ACC112 (cell line): ENCODE measurements around the gene ZNF638.
"Not testable (repeated sequence)": the region's sequence is repeated elsewhere in the genome, so short reads cannot be mapped to it uniquely, and the experiment has no call there.

Source experiments
- H2AFZ ChIP-seq: fragments of 200-600 bp; sonication (generic); one replicate; pipeline ENCODE4 v1.6.0; 2017; ENCODE audit warnings: antibody characterized with exemption, low read length; ENCODE audit not compliant: unreplicated experiment
- H3K27ac ChIP-seq: fragments of 200-600 bp; sonication (generic); 2 replicates; pipeline ENCODE4 v1.5.1; 2014; ENCODE audit warnings: low read depth, mild to moderate bottlenecking, antibody characterized with exemption, low read length, moderate library complexity
- H3K27me3 ChIP-seq: fragments of 200-600 bp; sonication (generic); 2 replicates; pipeline ENCODE4 v1.6.1; 2014; ENCODE audit warnings: mild to moderate bottlenecking, antibody characterized with exemption, low read length, moderate library complexity, mixed read lengths; ENCODE audit not compliant: insufficient read depth
- H3K36me3 ChIP-seq: fragments of 200-600 bp; sonication (generic); 2 replicates; pipeline ENCODE4 v1.6.1; 2016; ENCODE audit warnings: mild to moderate bottlenecking, antibody characterized with exemption, low read length, moderate library complexity, mixed read lengths; ENCODE audit not compliant: insufficient read depth
- H3K4me1 ChIP-seq: fragments of 200-600 bp; sonication (generic); one replicate; pipeline ENCODE4 v1.6.1; 2016; ENCODE audit warnings: low read length, mixed read lengths; ENCODE audit not compliant: insufficient read depth, unreplicated experiment, control insufficient read depth
- H3K4me3 ChIP-seq: fragments of 200-600 bp; sonication (generic); 2 replicates; pipeline ENCODE4 v1.5.1; 2014; ENCODE audit warnings: mild to moderate bottlenecking, low read depth, low read length
- H3K79me2 ChIP-seq: fragments of 200-600 bp; sonication (generic); one replicate; pipeline ENCODE4 v1.6.0; 2016; ENCODE audit warnings: low read length; ENCODE audit not compliant: control insufficient read depth, unreplicated experiment, insufficient read depth

Gene ZNF638

GRCh38 chr2:71395471-71395870 is 63.9 kb downstream of the ZNF638 start:
- peaks cover 33% of the 10 kb centered on the region for H3K36me3 ChIP-seq
- H3K27me3 ChIP-seq, result no peaks in the 10 kb centered on the region
- no peak overlapping the region for H3K4me3 ChIP-seq
- no peak overlapping the region for H3K27ac ChIP-seq
- no peaks in the 10 kb centered on the region for H3K79me2 ChIP-seq
- H3K4me1 ChIP-seq, result no peaks in the 10 kb centered on the region
- no peak overlapping the region for H2AFZ ChIP-seq

- H3K27me3 ChIP-seq, result no peaks in the 10 kb centered on the region
- no peak overlapping the region for H2AFZ ChIP-seq
- no peaks in the 10 kb centered on the region for H3K79me2 ChIP-seq
- H3K4me3 ChIP-seq, result no peak overlapping the region
- no peak overlapping the region for H3K27ac ChIP-seq
- H3K36me3 ChIP-seq, result peaks cover 50% of the 10 kb centered on the region
- no peaks in the 10 kb centered on the region for H3K4me1 ChIP-seq
Observed at GRCh38 chr2:71402427-71402826, 70.8 kb downstream of the ZNF638 start.

DNA sequence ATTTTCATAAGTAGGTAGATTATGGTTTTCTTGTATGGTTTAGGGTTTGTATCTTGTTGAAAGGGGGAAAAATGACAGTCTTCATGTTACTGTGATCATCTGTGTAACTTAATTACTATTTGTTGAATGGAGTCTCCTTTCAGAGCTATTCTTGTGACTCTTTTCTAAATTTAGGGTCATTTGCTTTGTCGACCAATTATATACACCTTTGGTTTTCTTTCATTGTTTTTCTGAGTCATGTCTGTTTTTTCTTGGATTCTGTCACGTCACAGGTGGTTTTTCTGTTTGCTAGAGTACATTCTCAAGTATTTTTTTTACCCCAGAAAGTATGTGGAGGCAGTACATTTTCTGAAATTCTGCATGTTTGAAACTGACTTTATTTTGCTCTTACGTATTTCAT is 78.0 kb downstream of the ZNF638 start:
- peaks cover 35% of the 10 kb centered on the region for H3K36me3 ChIP-seq
- H3K27me3 ChIP-seq, result no peaks in the 10 kb centered on the region
- H3K4me3 ChIP-seq, result no peak overlapping the region
- H3K4me1 ChIP-seq, result no peaks in the 10 kb centered on the region
- no peaks in the 10 kb centered on the region for H3K79me2 ChIP-seq
- H3K27ac ChIP-seq, result no peak overlapping the region
- no peak overlapping the region for H2AFZ ChIP-seq

DNA sequence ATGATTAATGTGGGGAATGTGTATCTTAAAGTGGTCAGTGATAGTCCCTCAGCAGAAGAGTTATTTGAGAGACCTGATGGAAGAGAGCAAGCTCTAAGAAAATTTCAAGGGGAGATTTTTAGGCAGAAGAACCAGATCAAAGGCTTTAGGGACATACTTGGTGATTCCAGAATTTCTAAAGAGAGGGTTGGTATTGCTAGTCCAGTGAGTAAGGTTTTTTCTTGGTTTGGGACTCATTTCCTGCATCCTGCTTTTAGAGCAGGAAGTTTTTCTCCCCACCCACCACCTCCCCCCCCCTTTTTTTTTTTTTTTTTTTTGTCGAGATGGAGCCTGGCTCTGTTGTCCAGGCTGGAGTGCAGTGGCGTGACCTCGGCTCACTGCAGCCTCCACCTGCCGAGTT is 79.1 kb downstream of the ZNF638 start:
- peaks cover 32% of the 10 kb centered on the region for H3K36me3 ChIP-seq
- H3K4me1 ChIP-seq, result no peaks in the 10 kb centered on the region
- no peaks in the 10 kb centered on the region for H3K27me3 ChIP-seq
- H2AFZ ChIP-seq, result no peak overlapping the region
- no peak overlapping the region for H3K4me3 ChIP-seq
- peak overlapping the region; percentile 29; the same call in 1 of the 2 replicates for H3K27ac ChIP-seq
- no peaks in the 10 kb centered on the region for H3K79me2 ChIP-seq

DNA sequence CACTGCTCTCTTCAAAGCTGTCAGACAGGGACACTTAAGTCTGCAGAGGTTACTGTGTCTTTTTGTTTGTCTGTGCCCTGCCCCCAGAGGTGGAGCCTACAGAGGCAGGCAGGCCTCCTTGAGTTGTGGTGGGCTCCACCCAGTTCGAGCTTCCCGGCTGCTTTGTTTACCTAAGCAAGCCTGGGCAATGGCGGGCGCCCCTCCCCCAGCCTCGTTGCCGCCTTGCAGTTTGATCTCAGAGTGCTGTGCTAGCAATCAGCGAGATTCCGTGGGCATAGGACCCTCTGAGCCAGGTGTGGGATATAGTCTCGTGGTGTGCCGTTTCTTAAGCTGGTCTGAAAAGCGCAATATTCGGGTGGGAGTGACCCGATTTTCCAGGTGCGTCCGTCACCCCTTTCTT is 85.3 kb downstream of the ZNF638 start:
- H3K27ac ChIP-seq, H2AFZ ChIP-seq, H3K4me1 ChIP-seq, H3K79me2 ChIP-seq, H3K27me3 ChIP-seq, H3K36me3 ChIP-seq, H3K4me3 ChIP-seq: not testable (repeated sequence)

GRCh38 chr2:71417300-71418202 is 86.0 kb downstream of the ZNF638 start:
- Histone ChIP-seq H3K4me1 (no peaks in the 10 kb centered on the region), H3K27ac (no peak overlapping the region), H3K36me3 (peaks cover 2% of the 10 kb centered on the region; the same call in 1 of the 2 replicates), H2AFZ (no peak overlapping the region), H3K4me3 (no peak overlapping the region), H3K79me2 (no peaks in the 10 kb centered on the region), H3K27me3 (no peaks in the 10 kb centered on the region)

- H3K27ac ChIP-seq, result no peak overlapping the region
- peaks cover 13% of the 10 kb centered on the region for H3K36me3 ChIP-seq
- H2AFZ ChIP-seq, result no peak overlapping the region
- H3K4me3 ChIP-seq, result no peak overlapping the region
- H3K4me1 ChIP-seq, result no peaks in the 10 kb centered on the region
- no peaks in the 10 kb centered on the region for H3K79me2 ChIP-seq
- H3K27me3 ChIP-seq, result no peaks in the 10 kb centered on the region
Observed at GRCh38 chr2:71419145-71419544, 87.6 kb downstream of the ZNF638 start.

- H3K27me3 ChIP-seq, result no peaks in the 10 kb centered on the region
- H3K79me2 ChIP-seq, result no peaks in the 10 kb centered on the region
- H3K27ac ChIP-seq, result no peak overlapping the region
- no peak overlapping the region for H3K4me3 ChIP-seq
- H2AFZ ChIP-seq, result no peak overlapping the region
- H3K4me1 ChIP-seq, result no peaks in the 10 kb centered on the region
- H3K36me3 ChIP-seq, result peaks cover 17% of the 10 kb centered on the region
Observed at GRCh38 chr2:71419976-71420375, 88.4 kb downstream of the ZNF638 start.

DNA sequence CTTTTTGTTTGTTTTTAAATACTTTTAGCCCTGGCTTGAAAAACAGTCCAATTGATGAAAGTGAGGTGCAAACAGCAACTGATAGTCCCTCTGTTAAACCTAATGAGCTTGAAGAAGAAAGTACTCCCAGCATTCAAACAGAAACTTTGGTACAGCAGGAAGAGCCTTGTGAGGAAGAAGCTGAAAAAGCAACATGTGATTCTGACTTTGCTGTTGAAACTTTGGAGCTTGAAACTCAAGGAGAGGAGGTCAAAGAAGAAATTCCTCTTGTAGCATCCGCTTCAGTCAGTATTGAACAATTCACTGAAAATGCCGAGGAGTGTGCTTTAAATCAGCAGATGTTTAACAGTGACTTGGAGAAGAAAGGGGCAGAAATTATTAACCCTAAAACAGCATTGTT is 91.2 kb downstream of the ZNF638 start:
- Histone ChIP-seq H3K4me1 (no peaks in the 10 kb centered on the region), H3K79me2 (no peaks in the 10 kb centered on the region), H2AFZ (no peak overlapping the region), H3K4me3 (no peak overlapping the region), H3K27me3 (no peaks in the 10 kb centered on the region), H3K36me3 (peaks cover 37% of the 10 kb centered on the region), H3K27ac (no peak overlapping the region)

GRCh38 chr2:71423817-71424420 is 92.3 kb downstream of the ZNF638 start:
- H3K36me3 ChIP-seq, result peaks cover 41% of the 10 kb centered on the region
- no peaks in the 10 kb centered on the region for H3K4me1 ChIP-seq
- H2AFZ ChIP-seq, result no peak overlapping the region

GRCh38 chr2:71426721-71427120 is 95.1 kb downstream of the ZNF638 start:
- Histone ChIP-seq H3K27ac (no peak overlapping the region), H3K27me3 (no peaks in the 10 kb centered on the region), H3K4me1 (no peaks in the 10 kb centered on the region), H3K79me2 (no peaks in the 10 kb centered on the region), H3K4me3 (no peak overlapping the region), H2AFZ (no peak overlapping the region), H3K36me3 (peaks cover 44% of the 10 kb centered on the region)

More at GRCh38 chr2:71423817-71424420, 92.3 kb downstream of the ZNF638 start:
- no peak overlapping the region for H3K4me3 ChIP-seq
- no peaks in the 10 kb centered on the region for H3K27me3 ChIP-seq
- no peak overlapping the region for H3K27ac ChIP-seq
- no peaks in the 10 kb centered on the region for H3K79me2 ChIP-seq
